Measurements from ENCODE around the gene GZMM. TPM values are rescaled to one million over a fixed set of nuclear protein-coding genes. Genes with fewer than 3 reads are reported as not detected.

The GZMM gene
- total and polyA plus RNA-seq, 8 donors = 0.28 to 0.38 (median 0.34) TPM; not detected in 2

DNA sequence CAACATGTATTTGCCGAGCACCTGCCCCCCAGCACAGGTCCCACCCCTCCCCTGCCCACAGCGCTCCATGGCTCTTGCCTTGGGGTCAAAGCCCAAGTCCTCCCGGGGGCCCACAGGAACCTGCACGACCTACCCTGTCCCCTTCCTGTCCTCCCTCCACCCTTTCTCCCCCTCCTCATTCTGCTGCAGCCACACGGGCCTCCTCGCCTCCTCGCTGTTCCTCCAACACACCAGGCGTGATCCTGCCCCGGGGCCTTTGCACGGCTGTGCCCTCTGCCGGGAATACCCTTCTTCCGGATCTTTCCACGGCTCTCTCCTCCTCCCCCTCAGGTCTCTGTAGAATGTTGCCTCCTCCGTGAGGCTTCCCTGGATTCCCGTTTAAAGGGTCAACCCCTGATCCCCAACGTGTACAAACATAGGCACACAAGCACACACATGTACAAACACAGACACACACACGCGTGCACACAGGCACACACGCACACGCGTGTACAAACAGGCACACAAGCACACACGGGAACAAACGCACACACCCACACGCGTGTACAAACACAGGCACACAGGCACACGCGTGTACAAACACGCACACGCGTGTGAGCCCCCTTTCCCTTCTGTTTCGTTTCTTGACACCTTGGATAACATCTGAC, 44.8 kb upstream of the GZMM start:
- Histone ChIP-seq H3K4me1 (peaks cover 0 to 7% (median 5%) of the 10 kb centered on the region in 3 donors), H3K4me3 (no peak overlapping the region), H3K9me3 (no peaks in the 10 kb centered on the region), H3K27ac (no peak overlapping the region), H3K36me3 (no peaks in the 10 kb centered on the region), H3K27me3 (peaks cover 0 to 10% (median 6%) of the 10 kb centered on the region in 4 donors)
- no peak for TF ChIP-seq CTCF (IDR thresholded peaks at IDR 0.05)
- FAIRE-seq (no peak), ATAC-seq (no peak), DNase-seq (peak in 1 of 6 donors; percentile 68)
- intact Hi-C loops (cut with DNase I) = no loop called here
- 67 to 75% methylated on average over 29 to 31 of the region's 31 CpGs for WGBS, 2 donors

DNA sequence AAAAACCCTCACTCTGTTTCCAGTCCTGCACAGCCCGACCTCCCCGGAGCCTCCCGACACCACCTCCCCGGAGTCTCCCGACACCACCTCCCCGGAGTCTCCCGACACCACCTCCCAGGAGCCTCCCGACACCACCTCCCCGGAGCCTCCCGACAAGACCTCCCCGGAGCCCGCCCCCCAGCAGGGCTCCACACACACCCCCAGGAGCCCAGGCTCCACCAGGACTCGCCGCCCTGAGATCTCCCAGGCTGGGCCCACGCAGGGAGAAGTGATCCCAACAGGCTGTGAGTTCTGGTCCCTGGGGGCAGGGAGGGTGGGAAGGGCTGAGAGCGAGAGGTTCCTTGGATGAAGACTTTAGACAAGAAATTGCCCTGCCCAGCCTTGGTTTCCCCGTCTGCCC, 42.2 kb upstream of the GZMM start:
- TF ChIP-seq CTCF (IDR thresholded peaks at IDR 0.05) = no peak
- ATAC-seq (no peak), FAIRE-seq (no peak), DNase-seq (peak in 2 of 6 donors; percentile 13 to 76)
- intact Hi-C loops (cut with DNase I) = no loop called here
- Histone ChIP-seq H3K27ac (no peak overlapping the region), H3K4me1 (peaks cover 4 to 8% (median 7%) of the 10 kb centered on the region in 3 donors), H3K27me3 (peaks cover 0 to 10% (median 6%) of the 10 kb centered on the region in 4 donors), H3K9me3 (no peaks in the 10 kb centered on the region), H3K36me3 (no peaks in the 10 kb centered on the region), H3K4me3 (no peak overlapping the region)
- WGBS, 2 donors = 62 to 80% methylated on average over 11 to 17 of the region's 17 CpGs

GRCh38 chr19:504616-505015, 39.2 kb upstream of the GZMM start:
- H3K27ac ChIP-seq = no peak overlapping the region
- intact Hi-C loops (cut with DNase I) = no loop called here
- 78 to 93% methylated on average over 14 of the region's 14 CpGs for WGBS, 2 donors
- DNase-seq (peak in 1 of 6 donors; percentile 75), FAIRE-seq (no peak), ATAC-seq (no peak)
- H3K36me3 ChIP-seq = no peaks in the 10 kb centered on the region
- no peak overlapping the region for H3K4me3 ChIP-seq
- no peaks in the 10 kb centered on the region for H3K9me3 ChIP-seq
- TF ChIP-seq CTCF (IDR thresholded peaks at IDR 0.05) = no peak
- no peaks in the 10 kb centered on the region for H3K27me3 ChIP-seq
- peaks cover 4 to 9% (median 4%) of the 10 kb centered on the region in 3 donors for H3K4me1 ChIP-seq

- Histone ChIP-seq H3K27ac (peak overlapping the region; percentile 78 to 93 (median 86)), H3K4me1 (peaks cover 4 to 9% (median 4%) of the 10 kb centered on the region in 3 donors), H3K4me3 (peak overlapping the region; percentile 30 to 100 (median 84)), H3K27me3 (no peaks in the 10 kb centered on the region), H3K9me3 (no peaks in the 10 kb centered on the region), H3K36me3 (no peaks in the 10 kb centered on the region)
- peak; percentile 85 to 93 (median 88) for ATAC-seq
- peak; percentile 93 for FAIRE-seq
- TF ChIP-seq CTCF (IDR thresholded peaks at IDR 0.05) = peak; percentile 92 to 99 (median 97)
- intact Hi-C loops (cut with DNase I) = no loop called here
- peak; percentile 94 to 100 (median 99) for DNase-seq
- 6% methylated on average over 48 of the region's 48 CpGs for whole genome bisulfite sequencing, 2 donors
These were observed 37.2 kb upstream of the GZMM start for GRCh38 chr19:506404-507285.
